Activated CD4-positive, alpha-beta T cell treated with anti-CD3 and anti-CD28 coated beads for 36 hours (primary cell): ENCODE results near the gene ZNF784. TPM values are rescaled to one million over a fixed set of nuclear protein-coding genes. Genes with fewer than 3 reads are reported as not detected.

Experiments
- ATAC-seq: fragments of 200-7000 bp; cut with Tn5 transposase; one replicate; pipeline ENCODE4 v1.10.0; 2021; ENCODE audit warnings: mild to moderate bottlenecking, moderate library complexity
- CTCF ChIA-PET: fragments of 350-600 bp; sonication (Branson Sonifier 250); formaldehyde crosslinking; loops from one replicate; lab custom pipeline; 2021; ENCODE audit warnings: antibody characterized with exemption; lab: Charles Lee
- POLR2A ChIA-PET: fragments of 350-600 bp; sonication (Branson Sonifier 250); formaldehyde crosslinking; loops from one replicate; lab custom pipeline; 2021; ENCODE audit warnings: antibody characterized with exemption, inconsistent platforms; lab: Charles Lee
- DNase-seq: peaks from one replicate; pipeline ENCODE4 v3.0.0-alpha.2; 2020
- H3K27ac Mint-ChIP-seq: one replicate; pipeline ENCODE4 v1.8.0; 2021; ENCODE audit warnings: mixed read lengths
- H3K27me3 Mint-ChIP-seq: one replicate; pipeline ENCODE4 v1.8.0; 2021; ENCODE audit warnings: mixed read lengths
- H3K36me3 Mint-ChIP-seq: one replicate; pipeline ENCODE4 v1.8.0; 2021; ENCODE audit warnings: low read depth, mixed read lengths
- H3K4me1 Mint-ChIP-seq: one replicate; pipeline ENCODE4 v1.8.0; 2021; ENCODE audit warnings: mixed read lengths
- H3K4me3 Mint-ChIP-seq: one replicate; pipeline ENCODE4 v1.8.0; 2021; ENCODE audit warnings: mild to moderate bottlenecking, moderate library complexity, mixed read lengths
- H3K9me3 Mint-ChIP-seq: one replicate; pipeline ENCODE4 v1.8.0; 2021; ENCODE audit warnings: low read depth, mixed read lengths
- intact Hi-C, 2 experiments: fragments of 100-400 bp; cut with DNase I in 1 of 2; cut with micrococcal nuclease in 1 of 2; formaldehyde crosslinking; loops; one replicate each; pipeline versions ENCODE4 v1.14.2 to v1.15.1; 2022 to 2024; cut with DNase I, micrococcal nuclease
- total RNA-seq, 2 experiments: library from RNA; stranded (reverse); gene quantifications; one replicate each; pipeline ENCODE4 v1.2.3, GENCODE V29; 2021

The ZNF784 gene
- total RNA-seq, 2 experiments from 2014 or later = 3.2 to 4.3 TPM

DNA sequence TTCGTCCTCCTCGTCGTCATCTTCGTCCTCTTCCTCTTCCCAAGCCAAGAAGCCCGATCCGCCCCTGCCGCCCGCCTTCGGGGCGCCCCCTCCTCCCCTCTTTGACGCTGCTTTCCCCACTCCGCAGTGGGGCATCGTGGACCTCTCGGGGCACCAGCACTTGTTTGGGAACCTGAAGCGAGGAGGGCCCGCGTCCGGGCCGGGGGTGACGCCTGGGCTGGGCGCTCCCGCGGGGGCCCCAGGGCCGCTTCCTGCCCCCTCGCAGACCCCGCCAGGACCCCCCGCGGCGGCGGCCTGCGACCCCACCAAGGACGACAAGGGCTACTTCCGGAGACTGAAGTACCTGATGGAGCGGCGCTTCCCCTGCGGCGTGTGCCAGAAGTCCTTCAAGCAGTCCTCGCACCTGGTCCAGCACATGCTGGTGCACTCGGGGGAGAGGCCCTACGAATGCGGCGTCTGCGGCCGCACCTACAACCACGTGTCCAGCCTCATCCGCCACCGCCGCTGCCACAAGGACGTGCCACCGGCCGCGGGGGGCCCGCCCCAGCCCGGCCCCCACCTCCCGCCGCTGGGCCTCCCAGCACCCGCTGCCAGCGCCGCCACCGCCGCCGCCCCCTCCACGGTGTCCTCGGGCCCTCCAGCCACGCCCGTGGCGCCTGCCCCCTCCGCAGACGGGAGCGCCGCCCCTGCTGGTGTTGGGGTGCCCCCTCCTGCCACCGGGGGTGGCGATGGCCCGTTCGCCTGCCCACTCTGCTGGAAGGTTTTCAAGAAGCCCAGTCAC, 10.2 kb downstream of the ZNF784 start:
- intact Hi-C loops = no loop called here
- H3K36me3 Mint-ChIP-seq = peaks cover 31% of the 10 kb centered on the region
- CTCF ChIA-PET = no interaction called here
- DNase-seq (no peak), ATAC-seq (no peak)
- no peak overlapping the region for H3K4me3 Mint-ChIP-seq
- peaks cover 17% of the 10 kb centered on the region for H3K4me1 Mint-ChIP-seq
- no peaks in the 10 kb centered on the region for H3K27me3 Mint-ChIP-seq
- H3K9me3 Mint-ChIP-seq = no peaks in the 10 kb centered on the region
- POLR2A ChIA-PET = no interaction called here
- no peak overlapping the region for H3K27ac Mint-ChIP-seq

DNA sequence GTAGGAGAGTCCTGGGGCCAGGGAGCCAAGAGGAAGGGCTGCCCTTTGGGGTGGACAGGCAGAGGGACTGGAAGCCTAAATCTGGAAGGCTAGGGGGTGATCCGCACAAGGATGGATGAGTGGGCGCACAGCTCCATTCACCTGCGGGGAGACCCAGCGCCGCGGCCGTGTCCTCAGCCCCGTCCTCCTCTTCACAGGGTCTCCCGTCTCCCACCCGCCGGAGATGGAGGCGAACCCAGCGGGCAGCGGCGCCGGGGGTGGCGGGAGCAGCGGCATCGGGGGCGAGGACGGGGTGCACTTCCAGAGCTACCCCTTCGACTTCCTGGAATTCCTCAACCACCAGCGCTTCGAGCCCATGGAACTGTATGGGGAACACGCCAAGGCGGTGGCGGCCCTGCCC, 11.0 kb downstream of the ZNF784 start:
- ChIA-PET CTCF (no interaction called here), POLR2A (no interaction called here)
- no peaks in the 10 kb centered on the region for H3K27me3 Mint-ChIP-seq
- no peaks in the 10 kb centered on the region for H3K9me3 Mint-ChIP-seq
- no peak for ATAC-seq
- DNase-seq = no peak
- intact Hi-C loops = no loop called here
- H3K4me1 Mint-ChIP-seq = peaks cover 23% of the 10 kb centered on the region
- no peak overlapping the region for H3K4me3 Mint-ChIP-seq
- H3K36me3 Mint-ChIP-seq = peaks cover 31% of the 10 kb centered on the region
- H3K27ac Mint-ChIP-seq = no peak overlapping the region

DNA sequence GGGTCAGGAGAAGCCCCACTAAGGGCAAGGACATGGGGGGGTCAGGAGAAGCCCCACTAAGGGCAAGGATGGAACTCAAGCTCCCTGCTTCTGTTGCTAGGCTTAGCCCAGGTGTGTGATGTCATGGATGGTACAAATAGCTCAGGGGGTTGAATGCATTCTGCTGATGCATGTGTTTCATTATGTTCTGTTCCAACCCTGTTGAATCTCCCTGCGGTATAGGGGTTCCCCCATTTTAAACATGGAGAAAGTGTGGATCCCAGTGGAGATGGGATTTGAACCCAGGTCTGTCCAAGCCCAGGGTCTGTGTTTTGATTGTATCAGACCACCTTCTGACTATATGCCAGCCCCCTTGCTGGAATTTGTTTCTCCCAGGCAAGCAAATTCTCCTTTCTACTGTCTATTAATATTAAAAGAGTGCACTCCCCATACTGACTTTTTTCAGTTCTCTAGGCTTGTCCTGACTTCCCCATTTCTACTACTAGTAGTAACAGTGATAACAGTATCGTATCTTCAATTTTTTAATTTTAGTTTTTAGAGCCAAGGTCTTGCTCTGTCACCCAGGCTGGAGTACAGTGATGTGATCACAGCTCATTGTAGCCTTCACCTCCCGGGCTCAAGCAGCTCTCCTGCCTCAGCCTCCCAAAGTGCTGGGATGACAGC, 12.3 kb downstream of the ZNF784 start:
- no peaks in the 10 kb centered on the region for H3K27me3 Mint-ChIP-seq
- DNase-seq (no peak), ATAC-seq (no peak)
- H3K4me3 Mint-ChIP-seq = no peak overlapping the region
- intact Hi-C loops = no loop called here
- peak overlapping the region; percentile 24 for H3K27ac Mint-ChIP-seq
- H3K36me3 Mint-ChIP-seq = peaks cover 30% of the 10 kb centered on the region
- ChIA-PET POLR2A (no interaction called here), CTCF (interaction anchor here (1.4 kb wide), 1 partner anchor 46 kb away, joined by 3 read pairs; no protein-coding TSS in a partner anchor)
- peaks cover 32% of the 10 kb centered on the region for H3K4me1 Mint-ChIP-seq
- H3K9me3 Mint-ChIP-seq = no peaks in the 10 kb centered on the region

- Mint-ChIP-seq H3K36me3 (peaks cover 30% of the 10 kb centered on the region), H3K4me3 (no peak overlapping the region), H3K27me3 (no peaks in the 10 kb centered on the region), H3K9me3 (no peaks in the 10 kb centered on the region), H3K27ac (peak overlapping the region; percentile 24), H3K4me1 (peaks cover 39% of the 10 kb centered on the region)
- POLR2A ChIA-PET = no interaction called here
- intact Hi-C loops = no loop called here
- no peak for DNase-seq
- ATAC-seq = no peak
- CTCF ChIA-PET = interaction anchor here (1.4 kb wide), 1 partner anchor 46 kb away, joined by 3 read pairs; no protein-coding TSS in a partner anchor
These were observed 12.9 kb downstream of the ZNF784 start for GRCh38 chr19:55611300-55611982.

DNA sequence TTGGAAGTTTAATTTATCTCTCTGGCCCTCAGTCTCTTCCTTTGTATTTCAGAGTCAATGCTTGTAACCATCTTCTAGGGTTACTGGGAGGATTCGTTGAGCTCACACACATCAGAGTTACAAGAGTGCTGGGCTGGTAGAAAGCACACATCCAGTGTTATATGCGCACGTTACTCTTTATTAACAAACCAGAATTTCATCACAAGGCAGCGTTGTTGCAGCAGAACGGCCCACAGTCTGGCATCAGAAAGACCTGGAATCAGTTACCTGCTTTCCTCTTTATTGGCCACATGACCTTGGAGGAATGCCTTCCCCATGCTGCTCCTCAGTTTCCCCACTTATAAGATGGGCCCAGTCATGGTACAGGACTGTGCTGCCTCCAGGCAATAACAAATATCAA, 15.0 kb downstream of the ZNF784 start:
- no peaks in the 10 kb centered on the region for H3K27me3 Mint-ChIP-seq
- peaks cover 29% of the 10 kb centered on the region for H3K36me3 Mint-ChIP-seq
- CTCF ChIA-PET = interaction anchor here (1.2 to 2.9 kb wide), 2 partner anchors 23 to 468 kb away, joined by 4 to 9 read pairs; no protein-coding TSS in a partner anchor
- POLR2A ChIA-PET = no interaction called here
- intact Hi-C loops = loop anchor here (5.0 to 10.0 kb wide), 2 partner anchors 33 to 445 kb away; partner anchors contain the start of genes DNAAF3 (in 1 of the 2), ZNF580 (in 1 of the 2) and ZNF581 (in 1 of the 2)
- peaks cover 51% of the 10 kb centered on the region for H3K4me1 Mint-ChIP-seq
- DNase-seq (no peak), ATAC-seq (no peak)
- no peak overlapping the region for H3K27ac Mint-ChIP-seq
- no peak overlapping the region for H3K4me3 Mint-ChIP-seq
- no peaks in the 10 kb centered on the region for H3K9me3 Mint-ChIP-seq

DNA sequence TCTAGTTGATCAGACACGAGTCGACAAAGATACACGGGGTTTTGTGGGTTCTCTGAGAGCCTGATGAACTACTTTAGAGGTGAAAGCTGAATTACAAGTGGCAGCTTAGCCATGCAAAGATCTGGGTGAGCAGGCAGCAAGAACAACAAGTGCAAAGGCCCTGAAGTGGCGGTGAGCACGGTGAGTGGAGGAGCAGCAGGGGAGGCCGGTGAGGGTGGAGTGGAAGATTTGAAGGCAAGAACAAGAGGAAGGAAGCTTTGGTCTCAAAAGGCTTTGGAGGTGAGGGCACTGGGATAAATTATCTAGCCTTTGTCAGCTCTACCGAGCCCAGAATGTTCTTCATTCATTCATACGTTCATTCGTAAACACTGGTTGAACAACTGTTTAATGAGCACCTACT, 17.5 kb downstream of the ZNF784 start:
- ChIA-PET POLR2A (interaction anchor here (1.1 to 1.6 kb wide), 2 partner anchors 14 to 1158 kb away, joined by 4 read pairs; partner anchors contain the start of gene LENG8), CTCF (interaction anchor here (0.6 to 4.1 kb wide), 23 partner anchors 10 to 267 kb away, joined by 3 to 33 read pairs (median 4); partner anchors contain the start of genes KMT5C, ZNF628 and ZNF784)
- intact Hi-C loops = loop anchor here (1.0 to 10.0 kb wide), 4 partner anchors 14 to 442 kb away; partner anchors contain the start of genes DNAAF3 (in 1 of the 2), ZNF580 (in 1 of the 2) and ZNF581 (in 1 of the 2)
- ATAC-seq = no peak
- peak overlapping the region; percentile 92 for H3K27ac Mint-ChIP-seq
- DNase-seq = no peak
- no peaks in the 10 kb centered on the region for H3K27me3 Mint-ChIP-seq
- no peaks in the 10 kb centered on the region for H3K9me3 Mint-ChIP-seq
- peaks cover 32% of the 10 kb centered on the region for H3K36me3 Mint-ChIP-seq
- peaks cover 55% of the 10 kb centered on the region for H3K4me1 Mint-ChIP-seq
- H3K4me3 Mint-ChIP-seq = peak overlapping the region; percentile 88

GRCh38 chr19:55606471-55606787, 17.9 kb downstream of the ZNF784 start:
- no peaks in the 10 kb centered on the region for H3K9me3 Mint-ChIP-seq

GRCh38 chr19:55605637-55606470, 18.5 kb downstream of the ZNF784 start, which contains the start of gene ZNF865:
Gene ZNF865 (plus strand): TSS chr19:55605647. CDS start chr19:55613619, 7,972 bp downstream.
- CTCF ChIA-PET = interaction anchor here (0.6 to 4.1 kb wide), 26 partner anchors 9 to 669 kb away, joined by 3 to 33 read pairs (median 4); partner anchors contain the start of genes KMT5C, ZNF628 and ZNF784
- H3K4me3 Mint-ChIP-seq = peak within 1 kb of the TSS; percentile 88
- H3K27me3 Mint-ChIP-seq = no peaks in the 10 kb centered on the region
- POLR2A ChIA-PET = interaction anchor here (1.1 to 1.6 kb wide), 2 partner anchors 15 to 1157 kb away, joined by 4 read pairs; partner anchors contain the start of gene LENG8
- no peaks in the 10 kb centered on the region for H3K9me3 Mint-ChIP-seq
- H3K36me3 Mint-ChIP-seq = peaks cover 34% of the 10 kb centered on the region
- intact Hi-C loops = loop anchor here (1.0 to 10.0 kb wide), 18 partner anchors 15 to 1469 kb away; partner anchors contain the start of genes CNOT3 (in 1 of the 2), DNAAF3 (in 1 of the 2), ISOC2 (in 1 of the 2) and KMT5C (in 1 of the 2)
- peak; percentile 46 for ATAC-seq
- H3K27ac Mint-ChIP-seq = peak within 1 kb of the TSS; percentile 96
- H3K4me1 Mint-ChIP-seq = peaks cover 60% of the 10 kb centered on the region
- DNase-seq = peak; percentile 88

More at GRCh38 chr19:55606471-55606787, 17.9 kb downstream of the ZNF784 start:
- peaks cover 55% of the 10 kb centered on the region for H3K4me1 Mint-ChIP-seq
- ATAC-seq (no peak), DNase-seq (no peak)
- H3K27ac Mint-ChIP-seq = peak overlapping the region; percentile 92
- CTCF ChIA-PET = interaction anchor here (0.6 to 4.1 kb wide), 24 partner anchors 9 to 267 kb away, joined by 3 to 33 read pairs (median 4); partner anchors contain the start of genes KMT5C, ZNF628 and ZNF784
- intact Hi-C loops = loop anchor here (1.0 to 10.0 kb wide), 4 partner anchors 14 to 442 kb away; partner anchors contain the start of genes DNAAF3 (in 1 of the 2), ZNF580 (in 1 of the 2) and ZNF581 (in 1 of the 2)
- no peaks in the 10 kb centered on the region for H3K27me3 Mint-ChIP-seq
- peaks cover 34% of the 10 kb centered on the region for H3K36me3 Mint-ChIP-seq
- POLR2A ChIA-PET = interaction anchor here (1.1 to 1.6 kb wide), 2 partner anchors 14 to 1158 kb away, joined by 4 read pairs; partner anchors contain the start of gene LENG8
- H3K4me3 Mint-ChIP-seq = peak overlapping the region; percentile 88

GRCh38 chr19:55605207-55605636, 19.1 kb downstream of the ZNF784 start:
- Mint-ChIP-seq H3K4me1 (peaks cover 57% of the 10 kb centered on the region), H3K27ac (peak overlapping the region; percentile 96), H3K9me3 (no peaks in the 10 kb centered on the region), H3K4me3 (peak overlapping the region; percentile 88), H3K36me3 (peaks cover 34% of the 10 kb centered on the region), H3K27me3 (no peaks in the 10 kb centered on the region)
- POLR2A ChIA-PET = no interaction called here
- intact Hi-C loops = loop anchor here (1.0 to 10.0 kb wide), 16 partner anchors 18 to 1468 kb away; partner anchors contain the start of genes CNOT3 (in 1 of the 2), DNAAF3 (in 1 of the 2), ISOC2 (in 1 of the 2) and KMT5C (in 1 of the 2)
- ATAC-seq (peak; percentile 87), DNase-seq (peak; percentile 100)
- CTCF ChIA-PET = interaction anchor here (0.6 to 4.1 kb wide), 9 partner anchors 15 to 669 kb away, joined by 3 to 33 read pairs (median 10); partner anchors contain the start of genes KMT5C and ZNF784
